ENCODE results near the gene HMG20B.

Gene HMG20B

DNA sequence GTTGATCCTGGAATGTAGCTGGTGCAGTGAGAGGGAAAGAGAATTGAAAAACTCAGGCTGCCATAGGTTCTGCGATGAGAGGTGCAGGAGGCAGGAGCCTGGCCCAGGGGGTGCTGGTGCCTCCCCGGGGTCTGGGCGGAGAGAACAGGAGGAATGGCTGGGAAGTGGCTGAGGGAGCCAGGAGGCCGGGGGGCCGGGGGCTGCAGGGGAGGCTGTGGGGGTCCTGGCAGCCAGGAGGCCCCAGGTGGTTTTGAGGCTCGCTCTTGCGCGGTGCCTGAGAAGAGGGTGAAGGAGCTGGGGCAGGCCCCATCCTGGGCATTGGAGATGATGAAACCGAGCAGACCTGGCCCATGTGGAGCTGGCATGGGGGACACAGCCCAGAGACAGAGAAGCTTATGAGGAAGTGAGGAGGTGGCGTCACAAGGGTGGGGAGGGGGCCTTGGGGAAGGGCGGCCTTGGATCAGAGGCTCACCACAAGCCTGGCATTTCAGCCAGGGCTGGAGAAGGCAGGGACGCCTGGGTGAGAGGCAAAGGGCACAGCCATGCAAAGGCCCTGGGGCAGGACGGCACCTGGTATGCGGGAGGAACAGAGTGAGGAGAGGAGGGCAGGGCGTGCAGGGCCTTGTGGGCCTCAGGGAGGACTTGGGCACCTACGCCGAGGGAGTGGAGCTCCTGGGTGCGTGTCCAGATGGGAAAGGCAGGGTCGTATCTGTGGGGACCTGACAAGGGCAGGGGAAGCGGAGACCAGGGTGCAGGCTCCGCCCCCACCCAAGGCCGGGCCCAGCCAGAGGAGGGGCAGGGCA is 35.1 kb upstream of the HMG20B start:
- DNase-seq (ENCODE audit: low read depth), result no peak

DNA sequence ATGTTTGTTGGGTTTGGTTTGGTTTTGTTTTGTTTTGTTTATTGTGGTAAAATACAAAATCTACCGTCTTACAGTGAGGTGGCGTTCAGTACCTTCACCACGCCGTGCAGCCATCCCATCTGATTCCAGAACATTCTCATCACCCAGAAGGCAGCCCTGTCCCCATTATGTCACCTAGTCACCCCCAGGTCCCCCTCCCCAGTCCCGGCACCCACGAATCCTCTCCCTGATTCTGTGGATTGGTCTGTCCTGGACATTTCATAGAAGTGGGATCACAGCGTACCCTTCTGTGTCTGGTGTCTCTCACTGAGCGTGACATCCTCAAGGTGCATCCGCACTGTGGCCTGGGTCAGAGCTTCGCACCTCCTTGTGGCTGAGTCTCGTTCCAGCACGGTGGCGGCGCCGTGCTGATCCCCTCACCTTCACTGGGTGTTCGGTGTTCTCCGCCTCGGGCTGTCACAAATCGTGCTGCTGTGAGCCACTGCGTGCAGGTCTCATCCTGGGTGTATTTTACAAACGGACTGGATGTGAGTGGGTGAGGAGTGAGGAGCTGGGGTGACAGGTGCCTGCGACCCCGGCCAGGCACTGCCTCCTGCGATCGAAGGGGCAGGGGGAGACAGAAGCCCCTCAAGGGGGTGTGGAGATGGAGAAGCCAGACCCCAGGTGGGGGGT is 34.4 kb upstream of the HMG20B start:
- no peak for DNase-seq (ENCODE audit: low read depth)

DNA sequence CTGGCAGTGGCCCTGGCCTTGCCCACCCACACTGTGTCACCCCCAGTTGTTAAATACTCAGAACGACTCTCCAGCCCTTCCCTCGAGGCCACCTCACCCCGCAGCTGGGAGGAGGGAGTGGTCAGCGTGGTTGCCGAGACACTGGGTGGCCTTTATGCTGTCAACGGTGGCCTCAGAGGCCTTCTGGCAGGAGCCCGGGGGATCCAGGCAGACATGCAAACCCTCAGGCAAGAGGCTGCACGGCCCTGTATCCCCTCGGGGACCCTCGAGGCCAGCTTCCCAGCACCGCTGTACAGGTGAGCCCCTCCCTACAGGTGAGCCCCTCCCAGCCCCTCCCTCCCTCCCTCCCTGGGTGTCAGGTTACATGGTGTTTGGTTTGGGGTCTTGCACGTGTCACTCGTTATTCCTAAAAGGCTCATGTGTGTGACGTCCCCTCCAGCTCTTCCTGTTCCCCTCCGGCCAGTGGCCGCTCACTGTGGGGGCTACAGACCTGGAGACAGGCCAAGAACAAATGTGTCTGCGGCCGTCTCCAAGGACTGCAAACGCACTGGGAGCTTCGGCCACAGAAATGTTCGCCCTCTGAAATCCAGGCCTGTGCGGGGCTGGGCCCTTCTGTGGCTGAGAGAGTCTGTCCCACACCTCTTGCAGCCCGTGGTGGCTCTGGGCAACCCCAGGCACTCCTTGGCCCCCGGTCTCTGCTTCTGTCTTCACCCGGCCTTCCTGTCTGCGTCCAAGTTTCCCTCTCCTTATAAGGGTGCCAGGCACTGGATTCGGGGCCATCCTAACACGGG is 33.6 kb upstream of the HMG20B start, which contains the start of gene TEKTIP1:
TEKTIP1 (plus strand) TSS at position 210 of the 791 bp plus-strand sequence; CDS start at position 214, 4 bp downstream.
- no peak for DNase-seq (ENCODE audit: low read depth)

DNA sequence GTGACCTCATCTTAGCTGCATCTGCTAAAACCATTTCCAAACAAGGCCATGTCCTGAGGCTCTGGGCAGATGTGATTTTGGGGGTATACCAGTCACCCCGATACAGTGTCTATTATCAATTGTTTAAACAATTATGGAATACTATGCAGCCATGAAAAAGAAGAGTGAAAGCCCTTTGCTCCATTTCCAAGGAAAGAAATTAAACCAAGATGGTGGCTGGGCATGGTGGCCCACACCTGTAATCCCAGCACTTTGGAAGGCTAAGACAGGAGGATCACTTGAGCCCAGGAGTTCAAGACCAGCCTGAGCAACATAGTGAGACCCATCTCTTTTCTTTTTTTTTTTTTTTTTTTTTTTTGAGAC is 33.0 kb upstream of the HMG20B start:
- DNase-seq (ENCODE audit: low read depth), result no peak

DNA sequence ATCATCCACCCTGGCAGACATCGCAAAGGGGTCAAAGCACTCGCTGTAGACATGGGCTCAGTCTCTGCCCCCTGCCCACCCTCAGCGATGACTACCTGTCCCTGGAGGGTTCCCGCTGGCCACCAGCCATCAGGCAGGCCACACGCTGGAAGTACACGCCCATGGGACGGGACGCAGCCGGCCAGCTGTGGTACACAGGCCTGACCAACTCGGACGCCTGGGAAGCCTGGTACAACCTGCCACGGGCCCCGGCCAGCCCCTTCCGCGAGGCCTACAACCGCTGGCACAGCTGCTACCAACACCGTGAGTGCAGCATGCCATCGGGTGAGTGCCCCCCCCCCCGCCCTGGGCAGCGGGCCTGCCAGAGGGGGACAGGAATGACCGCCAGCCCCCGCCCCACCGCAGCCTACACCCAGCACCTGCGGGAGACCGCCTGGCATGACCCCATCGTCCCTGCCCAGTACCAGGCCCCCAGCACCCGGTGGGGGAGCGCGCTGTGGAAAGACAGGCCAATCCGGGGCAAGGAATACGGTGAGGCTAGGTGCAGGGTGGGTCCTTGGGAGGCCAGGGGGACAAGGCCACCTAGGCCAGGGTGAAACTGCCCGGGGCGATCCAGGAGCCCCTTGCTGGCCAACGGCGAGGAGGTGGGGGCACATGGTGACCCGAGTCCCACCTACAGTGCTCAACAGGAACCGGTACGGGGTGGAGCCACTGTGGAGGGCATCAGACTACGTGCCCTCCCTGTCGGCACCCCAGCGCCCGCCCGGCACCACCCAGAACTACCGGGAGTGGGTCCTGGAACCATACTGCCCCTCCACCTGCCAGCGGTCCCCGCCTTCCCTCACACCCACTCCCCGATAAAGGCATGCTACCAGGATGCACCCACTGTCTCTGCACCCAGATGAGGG is 29.3 kb upstream of the HMG20B start:
- no peak for DNase-seq (ENCODE audit: low read depth)

DNA sequence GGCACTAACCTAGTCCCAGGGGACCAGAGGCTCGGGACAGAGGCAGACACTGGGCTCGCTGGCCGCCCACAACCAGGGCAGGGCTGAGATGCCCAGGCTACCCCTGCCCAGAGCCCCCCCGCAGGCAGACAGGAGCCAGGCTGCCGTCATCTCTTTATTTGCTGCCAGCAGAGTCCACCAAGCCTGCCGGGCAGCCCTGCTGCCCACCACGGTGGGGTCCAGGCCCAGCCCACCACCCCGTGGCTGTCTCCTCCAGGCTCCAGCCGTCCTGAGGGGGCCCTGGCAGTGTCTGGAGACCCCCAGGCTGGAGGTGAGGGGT is 28.7 kb upstream of the HMG20B start:
- DNase-seq (ENCODE audit: low read depth), result no peak

DNA sequence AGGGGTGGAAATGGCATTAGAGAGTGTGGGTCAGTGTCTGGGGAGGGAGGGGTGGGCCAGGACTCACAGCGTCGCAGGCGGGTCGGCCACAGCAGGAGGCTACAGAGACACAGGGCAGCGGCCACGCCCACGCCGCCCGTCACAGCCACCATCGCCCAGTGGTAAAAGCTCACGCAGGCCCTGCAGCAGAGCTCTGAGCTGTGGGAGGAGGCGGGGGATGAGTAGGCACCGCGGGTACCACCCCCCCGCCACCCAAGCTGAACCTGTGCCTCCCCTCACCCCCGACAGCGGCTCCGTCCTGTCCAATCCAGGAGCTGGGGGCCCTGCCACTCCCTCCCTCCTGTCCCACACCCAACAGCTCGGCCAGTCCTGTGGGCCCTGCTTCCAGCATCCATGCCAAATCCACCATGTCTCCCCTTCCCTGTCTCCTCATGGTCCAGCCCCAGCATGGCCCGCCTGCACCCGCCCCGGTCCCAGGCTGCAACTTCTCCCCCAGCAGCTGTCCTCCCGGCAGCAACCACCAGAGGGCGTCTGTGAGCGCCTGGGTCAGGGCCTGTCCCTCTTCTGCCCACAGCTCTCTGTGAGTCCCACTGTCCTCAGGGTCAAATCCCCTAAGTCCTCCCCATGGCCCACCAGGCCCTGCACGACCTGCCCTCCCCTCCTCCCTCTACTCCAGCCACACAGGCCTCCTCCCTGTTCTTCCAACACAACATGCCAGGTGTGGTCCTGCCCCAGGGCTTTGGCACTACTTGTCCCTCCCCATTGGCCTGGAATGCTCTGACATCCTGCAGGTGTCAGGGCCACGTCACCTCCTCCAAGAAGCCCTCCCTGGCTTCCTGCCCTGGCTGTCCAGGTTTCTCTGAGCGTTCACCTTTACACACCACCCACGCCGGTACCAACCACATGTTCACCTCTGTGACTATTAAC is 27.7 kb upstream of the HMG20B start:
- DNase-seq (ENCODE audit: low read depth), result peak; percentile 23

DNA sequence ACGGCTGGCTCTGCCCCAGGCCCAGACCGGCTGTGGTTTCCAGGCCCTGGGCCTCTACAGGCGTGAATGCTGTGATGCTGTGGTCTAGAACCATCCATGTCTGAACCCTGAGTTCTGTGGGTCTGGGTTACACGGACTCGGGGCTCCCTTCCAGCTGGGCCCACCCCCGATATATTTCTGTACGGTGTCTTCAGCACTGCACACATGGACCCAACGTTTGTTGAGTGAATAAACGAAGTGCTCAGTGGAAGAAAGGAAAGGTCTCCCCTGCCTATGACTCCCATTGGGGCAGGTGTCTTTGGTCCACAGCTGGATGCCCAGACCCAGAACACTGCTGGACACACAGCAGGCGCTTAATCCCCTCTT is 27.1 kb upstream of the HMG20B start:
- no peak for DNase-seq (ENCODE audit: low read depth)

DNA sequence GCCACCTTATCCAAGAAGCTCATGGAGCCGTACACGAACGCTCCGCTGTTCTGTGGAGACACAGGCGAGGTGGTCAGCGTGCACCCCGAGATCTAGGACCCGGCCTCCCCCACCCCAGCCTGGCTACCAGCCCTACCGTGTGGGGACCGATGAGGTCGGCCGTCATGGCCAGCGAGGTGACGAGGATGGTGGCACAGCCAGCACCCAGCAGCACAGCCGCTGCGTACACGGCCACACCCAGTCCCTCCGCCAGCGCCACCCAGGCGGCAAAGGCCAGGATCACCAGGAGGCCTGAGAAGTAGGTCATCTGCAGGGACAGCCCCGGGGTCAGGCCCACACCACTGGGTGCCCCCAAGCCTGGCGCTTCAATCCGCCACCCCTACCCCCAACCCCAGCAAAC is 26.6 kb upstream of the HMG20B start:
- no peak for DNase-seq (ENCODE audit: low read depth)

DNA sequence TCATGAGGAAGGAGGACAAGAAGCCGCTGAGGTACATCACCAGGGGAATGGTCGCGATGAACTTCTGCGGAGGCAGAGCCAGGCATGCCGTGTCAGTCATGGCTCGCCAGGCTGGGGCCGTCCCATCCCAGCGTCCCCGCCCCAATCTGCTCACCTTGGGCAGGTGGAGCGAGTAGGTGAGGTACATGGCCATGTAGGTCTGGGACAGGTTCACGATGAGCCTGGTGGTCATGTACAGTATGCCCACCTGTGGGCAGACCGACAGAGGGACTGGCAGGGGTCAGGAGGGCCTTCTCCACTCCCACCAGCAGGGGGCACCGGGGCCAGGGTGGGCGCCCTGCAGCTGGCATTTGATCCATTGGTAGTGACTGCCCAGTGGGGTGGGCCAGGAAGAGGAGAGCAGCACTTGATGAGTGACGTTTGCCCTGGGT is 25.4 kb upstream of the HMG20B start:
- DNase-seq (ENCODE audit: low read depth), result no peak

DNA sequence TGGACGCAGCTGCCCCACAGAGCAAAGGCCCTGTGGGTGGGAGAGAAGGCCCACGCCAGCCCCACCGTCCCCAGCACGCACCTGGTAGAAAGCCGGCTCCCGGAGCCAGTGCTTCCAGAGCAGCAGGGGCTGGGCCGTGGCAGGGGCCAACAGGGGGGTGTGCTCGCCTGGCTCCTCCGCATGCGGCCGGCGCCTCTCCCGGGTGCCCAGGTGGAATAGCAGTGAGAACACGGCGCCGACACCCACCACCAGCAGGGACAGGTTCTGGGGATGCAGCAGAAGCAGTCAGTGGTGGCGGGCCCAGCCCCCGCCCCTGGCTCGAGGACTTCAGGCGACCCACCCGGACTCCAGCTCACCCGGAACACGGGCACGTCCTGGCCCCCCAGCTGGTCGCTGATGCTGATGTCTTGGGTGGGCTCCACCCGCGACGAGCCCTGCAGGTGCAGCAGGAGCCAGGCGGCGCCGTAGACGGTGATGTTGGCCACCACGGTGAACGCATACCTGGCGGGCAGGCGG is 24.9 kb upstream of the HMG20B start:
- DNase-seq (ENCODE audit: low read depth), result no peak

DNA sequence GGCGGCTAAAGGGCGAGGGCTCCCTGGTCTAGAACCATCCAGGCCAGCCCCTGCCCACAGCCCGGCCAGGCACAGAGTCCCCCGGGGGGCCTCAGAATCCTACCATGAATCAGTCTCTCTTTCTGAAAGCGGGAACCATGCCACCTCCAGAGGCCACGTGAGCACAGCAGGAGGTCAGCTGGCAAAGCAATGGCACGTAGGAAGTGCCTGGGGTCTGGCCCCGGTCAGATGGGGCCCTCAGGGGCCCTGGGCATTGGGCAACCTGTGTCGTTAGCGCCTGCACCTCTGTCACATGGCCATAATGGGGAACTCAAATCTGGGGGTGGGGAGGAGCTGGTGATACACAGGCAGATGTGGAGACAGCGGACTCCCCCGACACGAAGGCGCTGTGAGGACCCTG is 24.1 kb upstream of the HMG20B start:
- no peak for DNase-seq (ENCODE audit: low read depth)

DNA sequence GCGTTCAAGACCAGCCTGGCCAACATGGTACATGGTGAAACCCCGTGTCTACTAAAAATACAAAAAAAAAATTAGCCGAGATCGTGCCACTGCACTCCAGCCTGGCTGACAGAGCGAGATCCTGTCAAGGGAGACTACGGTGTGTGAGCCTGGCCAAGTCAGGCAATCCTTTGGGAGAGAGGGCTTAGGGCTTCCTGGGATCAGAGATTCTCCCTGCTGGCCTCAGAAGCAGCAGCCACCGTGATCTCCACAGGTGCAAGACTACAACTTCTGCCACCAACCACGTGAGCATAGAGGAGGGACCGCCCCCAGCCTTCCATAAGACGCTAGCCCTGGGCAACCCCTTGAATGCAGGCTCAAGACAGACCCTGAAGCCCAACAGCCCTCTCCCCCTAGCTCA is 22.9 kb upstream of the HMG20B start:
- DNase-seq (ENCODE audit: low read depth), result no peak

DNA sequence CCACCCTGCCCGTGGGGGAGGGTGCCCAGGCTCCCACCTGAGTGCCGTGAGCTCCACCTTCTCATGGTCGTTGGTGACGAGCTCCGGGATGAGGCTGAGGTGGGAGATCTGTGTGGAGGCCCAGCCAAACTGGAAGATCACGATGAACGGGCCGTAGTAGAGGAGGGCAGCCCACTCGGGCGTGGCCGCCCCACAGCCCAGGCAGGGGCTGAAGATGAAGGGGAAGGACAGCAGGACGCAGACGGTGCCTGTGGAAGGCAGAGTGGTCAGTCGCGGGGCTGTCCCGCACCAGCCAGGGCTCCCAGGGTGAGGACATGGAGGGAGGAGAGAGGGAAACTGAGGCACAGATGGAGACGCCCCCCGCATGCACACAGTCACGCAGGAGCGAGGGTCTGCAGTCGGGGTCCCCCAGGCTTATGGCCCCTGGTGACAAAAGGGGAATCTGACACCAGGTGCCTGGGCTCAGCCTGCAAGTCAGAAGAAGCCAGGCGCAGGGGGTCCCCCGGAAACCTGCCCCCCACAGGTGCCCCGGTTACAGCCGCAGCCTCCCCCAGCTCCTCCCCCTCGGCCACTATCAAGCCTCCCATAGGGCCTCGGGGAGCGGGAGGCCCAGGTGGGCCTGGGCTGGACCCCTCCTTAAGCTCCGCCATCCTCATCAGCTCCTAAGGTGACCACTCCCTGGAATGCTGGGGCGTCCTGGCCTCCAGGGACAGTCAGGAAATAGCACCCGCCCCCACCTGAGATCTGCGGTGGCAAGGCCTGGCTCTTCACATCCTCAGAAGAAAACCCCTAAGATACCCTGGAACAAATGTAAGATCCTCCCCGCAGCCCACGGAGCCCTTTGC is 21.6 kb upstream of the HMG20B start:
- no peak for DNase-seq (ENCODE audit: low read depth)

DNA sequence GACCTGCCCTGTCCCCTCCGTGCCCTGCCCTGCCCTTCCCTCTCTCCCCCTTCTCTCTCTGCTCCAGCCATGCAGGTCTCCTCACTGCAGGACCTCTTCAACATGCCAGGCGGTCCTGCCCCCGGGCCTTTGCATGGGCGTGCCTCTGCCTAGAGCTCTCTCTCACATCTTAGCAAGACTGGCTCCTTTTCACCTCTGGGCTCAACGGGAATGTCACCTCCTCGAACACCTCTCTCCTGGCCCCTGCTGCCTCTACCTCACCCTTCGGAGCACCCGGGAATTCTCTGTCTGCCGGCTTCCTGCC is 21.0 kb upstream of the HMG20B start:
- no peak for DNase-seq (ENCODE audit: low read depth)

DNA sequence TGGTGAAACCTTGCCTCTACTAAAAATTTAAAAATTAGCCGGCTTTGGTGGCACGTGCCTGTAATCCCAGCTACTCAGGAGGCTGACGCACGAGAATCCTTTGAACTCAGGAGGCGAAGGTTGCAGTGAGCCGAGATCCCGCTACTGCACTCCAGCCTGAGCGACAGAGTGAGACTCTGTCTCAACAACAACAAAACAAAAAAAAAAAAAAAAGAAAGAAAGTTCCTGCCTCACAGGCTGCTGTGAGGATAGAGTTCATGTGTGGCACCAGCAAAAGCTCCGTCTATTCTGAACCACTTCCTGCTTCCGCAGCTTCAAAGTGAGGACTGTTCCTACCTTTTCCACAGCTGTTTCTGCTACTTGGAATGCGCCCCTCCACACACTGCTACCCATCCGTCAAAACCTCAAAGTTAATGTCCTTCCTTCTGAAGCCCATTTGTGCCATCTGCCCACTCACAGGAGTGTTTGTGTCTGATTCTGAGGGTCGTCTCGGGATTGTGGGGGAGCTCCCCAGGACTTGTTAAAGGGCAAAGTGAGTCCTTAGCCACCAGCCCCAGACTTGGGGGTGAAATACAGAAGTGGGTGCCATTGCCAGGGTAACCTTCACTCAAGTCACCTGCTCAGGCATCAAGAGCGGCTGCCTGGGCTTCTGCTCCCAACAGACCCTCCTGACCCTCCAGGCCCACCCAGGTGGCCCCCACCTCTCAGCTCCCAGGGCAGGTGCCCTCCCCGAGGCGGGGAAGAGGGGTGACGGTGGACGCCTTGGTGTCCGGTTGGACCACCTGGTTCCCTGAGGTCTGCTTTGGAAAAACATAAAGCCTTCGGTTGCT is 18.3 kb upstream of the HMG20B start:
- no peak for DNase-seq (ENCODE audit: low read depth)

DNA sequence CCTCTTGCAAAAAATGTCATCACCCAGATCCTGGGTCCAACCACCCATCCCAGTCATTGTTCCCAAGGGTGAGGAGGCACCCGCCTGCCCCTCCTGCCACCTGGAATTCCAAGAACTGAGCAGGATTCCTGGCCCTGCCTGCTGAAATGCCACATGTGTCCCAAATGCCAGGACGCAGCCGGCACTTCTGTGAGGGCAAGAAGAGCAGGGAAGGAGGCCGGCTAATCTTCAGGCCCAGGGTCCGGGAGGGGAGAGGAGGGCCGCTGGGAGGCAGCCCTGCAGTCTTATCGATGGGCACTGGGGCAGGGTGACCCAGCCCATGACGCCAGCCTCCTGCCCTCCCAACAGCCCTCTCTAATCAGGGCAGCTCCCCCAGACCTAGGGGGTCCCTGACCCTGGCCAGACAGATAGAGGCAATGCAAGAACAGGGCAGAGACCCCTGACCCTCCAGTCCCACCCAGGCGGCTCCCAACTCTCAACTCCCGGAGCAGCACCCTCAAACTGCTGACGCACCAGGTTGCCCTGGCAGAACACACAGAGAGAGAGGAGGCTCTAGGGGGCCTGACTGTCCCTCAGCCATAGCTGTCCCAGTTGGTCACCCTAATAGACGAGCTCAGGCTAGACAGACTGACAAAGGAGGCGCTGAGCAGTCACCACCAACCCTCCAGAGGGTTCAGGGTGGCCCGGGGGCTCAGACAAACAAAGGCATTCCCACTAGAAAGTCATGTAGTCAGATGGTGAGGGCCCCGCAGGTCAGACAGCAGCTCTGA is 16.9 kb upstream of the HMG20B start:
- DNase-seq (ENCODE audit: low read depth), result no peak

DNA sequence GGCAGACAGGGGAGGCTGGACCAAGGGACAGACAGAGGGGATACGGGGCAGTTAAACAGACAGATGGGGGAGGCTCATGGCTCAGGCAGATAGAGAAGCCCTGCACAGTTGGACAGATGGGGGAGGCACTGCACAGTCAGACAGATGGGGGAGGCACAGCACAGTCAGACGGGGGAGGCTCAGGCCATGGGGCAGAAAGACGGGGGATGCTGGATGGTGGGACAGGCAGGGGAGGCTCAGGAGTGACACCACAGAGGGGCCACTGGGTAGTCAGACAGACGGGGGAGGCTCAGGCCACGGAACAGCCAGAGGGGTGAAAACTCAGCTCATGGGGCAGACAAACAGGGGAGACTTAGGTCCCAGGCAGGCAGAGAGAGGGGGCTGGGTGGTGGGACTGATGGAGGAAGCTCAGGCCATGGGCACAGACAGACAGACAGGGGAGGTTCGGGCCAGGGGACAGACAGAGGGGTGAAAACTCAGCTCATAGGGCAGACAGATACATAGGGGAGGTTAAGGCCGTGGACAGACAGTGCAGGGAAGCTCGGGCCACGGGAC is 16.2 kb upstream of the HMG20B start:
- DNase-seq (ENCODE audit: low read depth), result no peak

Measured in amniotic epithelial cell (primary cell).